Lower leg skin (tissue), 4 donors: Measurements from ENCODE around the gene SPTLC2. TPM values are rescaled to one million over a fixed set of nuclear protein-coding genes. Genes with fewer than 3 reads are reported as not detected.
A peak's percentile ranks its signal among the peaks of the same experiment; 100 is the strongest.

Experiments
- DNase-seq, 2 donors: peaks; one replicate each; pipeline ENCODE4 v3.0.0-alpha.2; 2019; ENCODE audit warnings: low spot score in 2 of 2
- H3K4me3 ChIP-seq: fragments of 200-600 bp; sonication (generic); 2 replicates; pipeline ENCODE4 v1.5.1; 2017; ENCODE audit warnings: mild to moderate bottlenecking, low read depth; ENCODE audit not compliant: poor library complexity, severe bottlenecking
- POLR2A ChIP-seq, 2 donors: fragments of 450-650 bp; IDR thresholded peaks; one replicate each; pipeline ENCODE4 v1.6.1; 2016 to 2017; ENCODE audit warnings: antibody characterized with exemption in 2 of 2, mild to moderate bottlenecking in 1 of 2, moderate library complexity in 1 of 2
- WGBS, 2 donors: methylation state at CpG; one replicate each; pipeline ENCODE4 v1.1.5; 2018; 5-methylcytosine and 5-hydroxymethylcytosine counted together
- intact Hi-C: fragments of 100-400 bp; cut with DNase I; formaldehyde crosslinking; loops from one replicate; pipeline ENCODE4 v1.15.0; 2023; ENCODE audit warnings: low total_unique reads
- total RNA-seq, 4 donors: library from RNA; depleted of rRNA; stranded (reverse); fragments of >200 nt; gene quantifications; one replicate each; pipeline ENCODE4 v1.1.0, GENCODE V29; 2016
- TF ChIP-seq, protein P1 (sequence below), 3 donors: fragments of 450-650 bp; IDR thresholded peaks; one replicate each; pipeline ENCODE4 v1.5.1; 2016; ENCODE audit warnings: antibody characterized with exemption in 3 of 3, mild to moderate bottlenecking in 3 of 3, moderate library complexity in 2 of 3

Gene SPTLC2
- total RNA-seq, 4 donors from 2014 or later, result 18.4 to 31.8 (median 22.1) TPM

DNA sequence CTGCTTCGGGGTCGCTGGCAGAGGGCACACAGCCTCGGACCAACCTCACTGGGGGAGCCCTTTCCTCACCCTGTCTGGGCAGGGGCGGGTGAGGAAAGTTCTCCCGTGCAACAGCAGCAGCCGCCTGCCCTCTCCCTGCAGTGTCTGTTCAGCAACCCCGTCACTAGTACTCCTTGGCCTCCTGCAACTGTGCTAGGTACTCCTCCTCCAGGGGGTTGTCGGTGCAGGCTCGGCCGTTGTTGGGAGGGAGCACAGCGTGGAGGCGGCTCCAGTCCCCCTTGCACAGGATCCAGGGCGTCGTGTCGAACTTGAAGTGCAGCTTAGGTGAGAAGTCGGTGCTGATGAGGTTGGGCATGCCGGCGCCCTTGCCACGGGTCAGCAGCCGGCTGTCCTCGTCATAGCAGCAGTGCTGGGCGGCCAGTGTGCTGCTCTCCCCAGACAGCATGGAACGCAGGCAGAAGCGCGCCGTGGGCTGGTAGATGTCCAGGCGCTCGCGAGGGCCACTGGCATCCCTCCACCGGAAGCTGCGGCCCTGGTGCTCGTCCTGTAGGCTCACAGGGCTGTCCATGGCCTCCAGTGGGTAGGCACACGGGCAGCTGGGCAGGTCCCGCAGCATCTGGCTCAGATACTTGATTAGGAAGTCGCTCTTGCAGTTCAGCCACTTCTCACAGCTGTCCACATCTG, 140.9 kb downstream of the SPTLC2 start:
- TF ChIP-seq POLR2A (IDR thresholded peaks at IDR 0.05), result no peak
- TF ChIP-seq, protein P1, sequence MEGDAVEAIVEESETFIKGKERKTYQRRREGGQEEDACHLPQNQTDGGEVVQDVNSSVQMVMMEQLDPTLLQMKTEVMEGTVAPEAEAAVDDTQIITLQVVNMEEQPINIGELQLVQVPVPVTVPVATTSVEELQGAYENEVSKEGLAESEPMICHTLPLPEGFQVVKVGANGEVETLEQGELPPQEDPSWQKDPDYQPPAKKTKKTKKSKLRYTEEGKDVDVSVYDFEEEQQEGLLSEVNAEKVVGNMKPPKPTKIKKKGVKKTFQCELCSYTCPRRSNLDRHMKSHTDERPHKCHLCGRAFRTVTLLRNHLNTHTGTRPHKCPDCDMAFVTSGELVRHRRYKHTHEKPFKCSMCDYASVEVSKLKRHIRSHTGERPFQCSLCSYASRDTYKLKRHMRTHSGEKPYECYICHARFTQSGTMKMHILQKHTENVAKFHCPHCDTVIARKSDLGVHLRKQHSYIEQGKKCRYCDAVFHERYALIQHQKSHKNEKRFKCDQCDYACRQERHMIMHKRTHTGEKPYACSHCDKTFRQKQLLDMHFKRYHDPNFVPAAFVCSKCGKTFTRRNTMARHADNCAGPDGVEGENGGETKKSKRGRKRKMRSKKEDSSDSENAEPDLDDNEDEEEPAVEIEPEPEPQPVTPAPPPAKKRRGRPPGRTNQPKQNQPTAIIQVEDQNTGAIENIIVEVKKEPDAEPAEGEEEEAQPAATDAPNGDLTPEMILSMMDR (IDR thresholded peaks at IDR 0.05), result no peak
- intact Hi-C loops, result no loop called here
- WGBS, 2 donors, result 88 to 91% methylated on average over 14 to 30 of the region's 35 CpGs
- DNase-seq, result peak in 1 of 2 donors; percentile 72
- H3K4me3 ChIP-seq, result no peak overlapping the region

DNA sequence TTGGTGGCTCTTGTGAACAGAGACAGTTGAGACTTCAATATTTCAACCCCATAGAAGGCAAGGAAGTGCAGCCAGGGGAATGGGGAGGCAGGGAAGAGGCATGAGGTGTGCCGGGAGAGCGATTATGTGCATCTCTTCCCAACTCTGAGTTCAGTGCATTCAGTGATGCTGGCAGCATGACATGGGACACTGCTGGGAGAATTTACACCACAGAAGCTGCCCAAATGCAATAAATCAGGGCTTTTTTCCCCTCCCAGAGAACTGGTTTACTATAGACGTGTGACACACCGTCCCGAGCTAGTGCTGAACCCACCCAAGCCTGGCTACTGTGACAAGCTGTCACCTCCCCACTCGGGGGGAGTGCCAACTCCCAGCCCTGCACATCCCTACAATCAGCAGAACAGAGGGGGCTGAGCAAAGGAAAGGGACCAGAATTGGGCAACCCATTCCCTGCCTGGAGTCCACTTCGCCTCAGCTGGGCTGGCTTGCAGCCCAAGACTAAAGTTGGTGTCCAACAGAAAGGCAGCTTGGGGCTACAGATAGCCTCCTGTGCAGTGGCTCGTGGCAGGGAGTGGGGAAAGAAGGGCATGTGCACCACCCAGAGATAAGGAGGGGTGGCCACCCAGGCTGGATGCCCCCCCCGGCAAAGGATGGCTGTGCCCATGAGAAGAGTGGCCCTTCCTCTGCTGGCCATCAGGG, 141.8 kb downstream of the SPTLC2 start:
- intact Hi-C loops, result no loop called here
- DNase-seq, result no peak
- no peak overlapping the region for H3K4me3 ChIP-seq
- TF ChIP-seq, protein P1 (IDR thresholded peaks at IDR 0.05), result no peak
- TF ChIP-seq POLR2A (IDR thresholded peaks at IDR 0.05), result no peak
- 53 to 64% methylated on average over 9 of the region's 9 CpGs for WGBS, 2 donors

DNA sequence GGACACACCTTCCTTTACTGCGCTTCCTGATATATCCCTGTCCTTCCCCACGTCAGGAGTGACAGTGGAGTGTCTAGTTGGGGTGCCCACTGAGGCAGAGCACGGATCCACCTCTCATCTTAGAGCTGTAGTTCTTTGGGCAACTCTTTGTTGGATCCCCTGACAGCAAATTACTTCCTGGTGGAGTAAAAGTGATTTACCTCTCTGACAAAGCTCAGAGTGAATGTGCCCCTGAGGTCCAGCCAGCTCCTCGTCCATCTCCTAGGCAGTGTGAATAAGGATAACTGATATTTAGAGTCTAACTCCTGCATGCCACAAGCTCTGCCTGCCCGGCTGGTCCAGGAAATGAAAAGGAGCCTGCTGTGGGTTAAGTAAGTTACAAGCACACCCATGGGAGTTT, 142.5 kb downstream of the SPTLC2 start:
- WGBS, 2 donors, result 52 to 73% methylated on average over 5 of the region's 5 CpGs
- no peak for DNase-seq
- intact Hi-C loops, result no loop called here
- H3K4me3 ChIP-seq, result no peak overlapping the region
- TF ChIP-seq POLR2A (IDR thresholded peaks at IDR 0.05), result no peak
- TF ChIP-seq, protein P1 (IDR thresholded peaks at IDR 0.05), result no peak

DNA sequence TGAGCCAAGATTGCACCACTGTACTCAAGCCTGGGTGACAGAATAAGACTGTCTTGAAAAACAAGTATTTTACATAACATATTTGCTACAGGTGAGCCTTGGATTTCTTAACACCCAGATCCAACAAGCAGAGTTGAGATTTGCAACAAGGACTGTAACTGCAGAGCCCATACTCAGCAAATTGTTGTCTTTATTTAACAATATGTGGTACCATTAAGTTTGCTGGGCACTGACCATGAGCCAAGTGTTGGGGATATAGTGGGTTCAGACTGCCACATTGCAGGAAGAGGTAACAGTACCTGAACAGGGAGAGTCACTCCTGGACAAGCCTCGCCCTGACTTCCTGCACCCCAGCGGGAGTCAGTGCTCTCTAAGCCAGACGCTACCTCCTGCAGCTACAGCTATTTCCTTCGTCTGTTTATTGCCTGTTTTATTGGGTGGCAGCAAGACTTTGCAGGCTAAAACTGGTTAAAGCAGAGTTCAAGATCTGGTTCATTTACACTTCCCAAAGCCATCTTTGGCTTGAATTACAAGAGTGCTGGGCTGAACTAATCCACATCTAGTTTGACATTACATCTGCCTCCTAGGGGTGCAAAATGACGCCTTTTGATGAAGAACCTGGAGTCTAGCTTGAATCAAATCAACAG, 146.1 kb downstream of the SPTLC2 start:
- intact Hi-C loops, result no loop called here
- DNase-seq, result no peak
- WGBS, 2 donors, result 40 to 65% methylated on average over 5 of the region's 5 CpGs
- no peak overlapping the region for H3K4me3 ChIP-seq
- TF ChIP-seq POLR2A (IDR thresholded peaks at IDR 0.05), result no peak
- TF ChIP-seq, protein P1 (IDR thresholded peaks at IDR 0.05), result no peak

DNA sequence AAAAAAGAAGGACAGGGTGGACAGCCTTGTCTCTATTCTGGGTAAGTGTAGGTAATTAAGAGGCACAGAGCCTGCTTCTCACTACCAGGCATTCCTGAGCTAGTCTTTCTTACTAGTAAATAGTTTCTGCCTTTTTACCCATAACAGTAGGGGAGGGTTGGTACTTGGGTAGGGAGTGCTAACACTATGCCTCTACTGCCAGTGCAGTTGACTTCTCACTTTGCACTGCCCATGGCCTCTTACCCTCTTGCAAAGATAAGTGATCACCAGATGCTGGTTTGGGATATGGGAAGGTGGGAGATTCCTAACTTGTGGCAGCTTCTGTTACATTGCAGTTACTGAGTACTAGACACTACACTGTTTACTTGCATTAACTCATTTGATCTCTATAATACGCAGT, 146.9 kb downstream of the SPTLC2 start:
- DNase-seq, result peak in 1 of 2 donors; percentile 18
- WGBS, 2 donors, result 93 to 94% methylated on average over 1 of the region's 1 CpG
- no peak for TF ChIP-seq POLR2A (IDR thresholded peaks at IDR 0.05)
- TF ChIP-seq, protein P1 (IDR thresholded peaks at IDR 0.05), result no peak
- intact Hi-C loops, result loop anchor here (10.0 kb wide), 1 partner anchor 235 kb away; the partner anchor contains the start of genes ALKBH1 and SLIRP
- H3K4me3 ChIP-seq, result no peak overlapping the region
